Measurements from ENCODE around the gene CENPH.
"Not testable (repeated sequence)": the region's sequence is repeated elsewhere in the genome, so short reads cannot be mapped to it uniquely, and the experiment has no call there.

CENPH gene

GRCh38 chr5:69255940-69256339 is 66.6 kb downstream of the CENPH start:
- DNase-seq: not testable (repeated sequence)

GRCh38 chr5:69257577-69257976 is 68.2 kb downstream of the CENPH start:
- DNase-seq: no peak

Data from NCI-H1048 (cell line).